IMR-90 (cell line): Measurements from ENCODE around the gene TRIM17. TPM values are rescaled to one million over a fixed set of nuclear protein-coding genes. Genes with fewer than 3 reads are reported as not detected.

Experiments used
- ATAC-seq: fragments of 200-7000 bp; cut with Tn5 transposase; 2 replicates; pipeline ENCODE4 v1.9.1; 2020; ENCODE audit warnings: low read depth, mild to moderate bottlenecking, moderate library complexity
- BruUV-seq: library from RNA; stranded (reverse); fragments of 400-500 nt; replicated peaks from 2 replicates; lab custom pipeline; 2021; lab: Mats Ljungman, UMichigan
- CTCF ChIA-PET: fragments of 300-600 bp; formaldehyde crosslinking; extraction: SDS; loops from one replicate; lab custom pipeline; 2021; ENCODE audit warnings: antibody characterized with exemption; lab: Yijun Ruan, JAX
- POLR2A ChIA-PET: fragments of 300-600 bp; sonication (Branson Sonifier 250); formaldehyde crosslinking; loops from one replicate; lab custom pipeline; 2022; ENCODE audit warnings: antibody characterized with exemption; ENCODE audit not compliant: unreplicated experiment; lab: Charles Lee
- DNase-seq: peaks from one replicate; pipeline ENCODE4 v3.0.0; 2013
- H2AFZ ChIP-seq: replicated peaks from 2 replicates; pipeline ENCODE3; 2013; ENCODE audit warnings: low read length, mild to moderate bottlenecking; ENCODE audit not compliant: poor library complexity
- H2AK5ac ChIP-seq: 2 replicates; pipeline ENCODE4 v1.6.1; 2013; ENCODE audit warnings: low read depth, low read length, inconsistent platforms
- H2AK9ac ChIP-seq: replicated peaks from 2 replicates; pipeline ENCODE3; 2013; ENCODE audit warnings: mild to moderate bottlenecking, low read depth, low read length, moderate library complexity; ENCODE audit not compliant: poor library complexity
- H2BK120ac ChIP-seq: 2 replicates; pipeline ENCODE4 v1.6.1; 2013; ENCODE audit warnings: low read depth, low read length, inconsistent platforms
- H2BK15ac ChIP-seq: 3 replicates; pipeline ENCODE4 v1.6.1; 2013; ENCODE audit warnings: low read depth, low read length, inconsistent platforms
- H2BK20ac ChIP-seq: 2 replicates; pipeline ENCODE4 v1.6.1; 2013; ENCODE audit warnings: low read depth, mild to moderate bottlenecking, inconsistent platforms, low read length, moderate library complexity
- H2BK5ac ChIP-seq: 2 replicates; pipeline ENCODE4 v1.6.1; 2013; ENCODE audit warnings: mild to moderate bottlenecking, low read depth, low read length, inconsistent platforms; ENCODE audit not compliant: poor library complexity, severe bottlenecking
- H3K14ac ChIP-seq: replicated peaks from 2 replicates; pipeline ENCODE4 v1.6.1; 2013; ENCODE audit warnings: low read depth, low read length, inconsistent platforms
- H3K18ac ChIP-seq: 2 replicates; pipeline ENCODE4 v1.6.1; 2013; ENCODE audit warnings: low read depth, low read length, control low read depth
- H3K23ac ChIP-seq: 2 replicates; pipeline ENCODE4 v1.6.1; 2013; ENCODE audit warnings: low read depth, low read length, inconsistent platforms
- H3K27ac ChIP-seq: 2 replicates; pipeline ENCODE4 v1.5.1; 2013; ENCODE audit warnings: mild to moderate bottlenecking, control low read depth, low read length; ENCODE audit not compliant: insufficient read depth
- H3K27me3 ChIP-seq: 2 replicates; pipeline ENCODE4 v1.6.1; 2013; ENCODE audit warnings: low read length; ENCODE audit not compliant: control insufficient read depth, insufficient read depth
- H3K36me3 ChIP-seq: 2 replicates; pipeline ENCODE4 v1.6.1; 2013; ENCODE audit warnings: low read length, mixed read lengths; ENCODE audit not compliant: control insufficient read depth, insufficient read depth
- H3K4ac ChIP-seq: 2 replicates; pipeline ENCODE4 v1.6.1; 2013; ENCODE audit warnings: low read depth, low read length, inconsistent platforms
- H3K4me1 ChIP-seq: 2 replicates; pipeline ENCODE4 v1.6.1; 2013; ENCODE audit warnings: low read length, mixed read lengths; ENCODE audit not compliant: control insufficient read depth, insufficient read depth
- H3K4me2 ChIP-seq: 2 replicates; pipeline ENCODE4 v1.6.1; 2013; ENCODE audit warnings: low read depth, mild to moderate bottlenecking, control low read depth, low read length, moderate library complexity
- H3K4me3 ChIP-seq: 2 replicates; pipeline ENCODE4 v1.5.1; 2013; ENCODE audit warnings: low read depth, mild to moderate bottlenecking, control low read depth, low read length, moderate library complexity; ENCODE audit not compliant: insufficient read depth
- H3K56ac ChIP-seq: 2 replicates; pipeline ENCODE4 v1.6.1; 2013; ENCODE audit warnings: low read length, inconsistent platforms; ENCODE audit not compliant: insufficient read depth; ENCODE audit errors: extremely low read depth
- H3K79me1 ChIP-seq, 2 experiments: 2 replicates each; pipeline ENCODE4 v1.6.1; 2013; ENCODE audit warnings: low read length in 2 of 2, inconsistent platforms in 1 of 2, low read depth in 1 of 2
- H3K9ac ChIP-seq: 2 replicates; pipeline ENCODE4 v1.6.1; 2013; ENCODE audit warnings: low read depth, low read length, control low read depth
- H3K9me1 ChIP-seq: 2 replicates; pipeline ENCODE4 v1.6.1; 2013; ENCODE audit warnings: low read length, inconsistent platforms; ENCODE audit not compliant: insufficient read depth
- H3K9me3 ChIP-seq: 2 replicates; pipeline ENCODE4 v1.6.1; 2013; ENCODE audit warnings: low read length; ENCODE audit not compliant: control insufficient read depth, insufficient read depth
- H4K20me1 ChIP-seq: 2 replicates; pipeline ENCODE4 v1.6.1; 2013; ENCODE audit warnings: low read length, inconsistent platforms; ENCODE audit not compliant: insufficient read depth
- H4K5ac ChIP-seq: 2 replicates; pipeline ENCODE4 v1.6.1; 2013; ENCODE audit warnings: mild to moderate bottlenecking, low read depth, low read length, control low read depth
- H4K8ac ChIP-seq, 2 experiments: 2 replicates each; pipeline ENCODE4 v1.6.1; 2013; ENCODE audit warnings: low read depth in 2 of 2, low read length in 2 of 2, control low read depth in 1 of 2, inconsistent platforms in 1 of 2
- H4K91ac ChIP-seq: 2 replicates; pipeline ENCODE4 v1.6.1; 2013; ENCODE audit warnings: low read depth, low read length, inconsistent platforms; ENCODE audit not compliant: insufficient read depth
- CEBPB ChIP-seq: IDR thresholded peaks from 2 replicates; pipeline ENCODE4 v1.6.1; 2012; ENCODE audit warnings: low read depth, low read length, improper control_type of control experiment
- MAFK ChIP-seq: IDR thresholded peaks from 2 replicates; pipeline ENCODE4 v1.6.1; 2012; ENCODE audit warnings: low read depth, low read length, improper control_type of control experiment
- MAZ ChIP-seq: IDR thresholded peaks from 2 replicates; pipeline ENCODE4 v1.6.1; 2012; ENCODE audit warnings: low read depth, mild to moderate bottlenecking, low read length, improper control_type of control experiment, moderate library complexity, borderline replicate concordance
- NFE2L2 ChIP-seq: fragments of 150-350 bp; IDR thresholded peaks from 2 replicates; pipeline ENCODE4 v1.6.1; 2016; ENCODE audit warnings: low read depth, mild to moderate bottlenecking, low read length
- POLR2A ChIP-seq: IDR thresholded peaks from 2 replicates; pipeline ENCODE4 v1.6.1; 2012; ENCODE audit warnings: mild to moderate bottlenecking, low read depth, low read length
- SMC3 ChIP-seq: fragments of 150-350 bp; IDR thresholded peaks from 2 replicates; pipeline ENCODE4 v1.6.1; 2016; ENCODE audit warnings: low read depth, mild to moderate bottlenecking, antibody characterized with exemption, low read length, moderate library complexity
- whole genome bisulfite sequencing, 2 experiments: methylation state at CpG; one replicate each; pipeline versions ENCODE4 v1.1.5 to v1.1.7; 2013; ENCODE audit warnings: missing lambda C conversion rate in 2 of 2; ENCODE audit not compliant: insufficient read length in 1 of 2; ENCODE audit errors: extremely low coverage in 2 of 2; 5-methylcytosine and 5-hydroxymethylcytosine counted together
- dilution Hi-C: fragments of 300-500 bp; cut with HindIII; formaldehyde crosslinking; loops from one replicate; pipeline ENCODE4 v1.14.3; 2018; ENCODE audit warnings: low sequenced_read_pairs; ENCODE audit not compliant: unreplicated experiment
- in situ Hi-C: fragments of 300-500 bp; cut with MboI; formaldehyde crosslinking; loops from 3 replicates; pipeline ENCODE4 v1.14.3; 2019; ENCODE audit warnings: low sequenced_read_pairs, inconsistent platforms, mixed read lengths
- intact Hi-C: fragments of 100-400 bp; cut with micrococcal nuclease; formaldehyde crosslinking; loops from 2 replicates; pipeline ENCODE4 v1.10.0; 2022
- polyA plus RNA-seq, 3 experiments: library from polyadenylated mRNA; depleted of rRNA; stranded (reverse); fragments of >200 nt; gene quantifications; 2 replicates each; pipeline ENCODE4 v1.2.3, GENCODE V29; 2012; ENCODE audit warnings: low replicate concordance in 1 of 3
- total RNA-seq: library from RNA; depleted of rRNA; stranded (reverse); fragments of >200 nt; gene quantifications from 2 replicates; pipeline ENCODE4 v1.2.3, GENCODE V29; 2012
- TF ChIP-seq, protein P1 (sequence below): conservative IDR thresholded peaks from 2 replicates; pipeline ENCODE4 v1.5.1; 2012; ENCODE audit warnings: mild to moderate bottlenecking, low read depth, low read length, improper control_type of control experiment

The TRIM17 gene
- total and polyA plus RNA-seq, 2 of the 4 experiments (the other 2 are of a cell fraction) = 0.39 TPM; not detected in 1

DNA sequence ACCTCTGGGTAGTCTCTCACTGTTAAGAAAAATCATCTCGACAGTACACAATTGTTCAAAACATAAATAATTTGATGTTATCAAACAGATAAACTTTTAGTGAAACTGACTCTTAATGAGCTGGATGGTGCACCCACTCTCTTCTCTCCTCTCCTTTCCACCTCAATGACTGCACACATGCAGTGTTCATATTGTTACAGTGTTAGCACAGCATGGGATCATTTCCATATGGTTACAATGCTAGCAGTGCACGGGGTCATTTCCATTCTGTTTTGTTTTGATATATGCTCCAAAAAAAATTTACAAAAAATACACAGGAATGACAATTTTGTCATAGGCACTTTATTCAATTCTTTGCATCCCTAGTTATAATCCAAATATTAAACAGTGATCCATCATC, 44.2 kb upstream of the TRIM17 start:
- H2BK5ac ChIP-seq = no peak overlapping the region
- no peak overlapping the region for H3K9ac ChIP-seq
- no peak overlapping the region for H3K4me3 ChIP-seq
- H3K14ac ChIP-seq = no peak overlapping the region
- no peak overlapping the region for H3K4me2 ChIP-seq
- ChIA-PET CTCF (no interaction called here), POLR2A (no interaction called here)
- H3K9me3 ChIP-seq = no peaks in the 10 kb centered on the region
- no peak overlapping the region for H3K18ac ChIP-seq
- H4K91ac ChIP-seq = no peak overlapping the region
- H3K36me3 ChIP-seq = no peaks in the 10 kb centered on the region
- peaks cover 5% of the 10 kb centered on the region; the same call in 1 of the 2 replicates for H3K27me3 ChIP-seq
- no peak for TF ChIP-seq NFE2L2
- no peak for TF ChIP-seq CEBPB
- no peak for TF ChIP-seq SMC3
- no peak for TF ChIP-seq POLR2A
- TF ChIP-seq, protein P1, sequence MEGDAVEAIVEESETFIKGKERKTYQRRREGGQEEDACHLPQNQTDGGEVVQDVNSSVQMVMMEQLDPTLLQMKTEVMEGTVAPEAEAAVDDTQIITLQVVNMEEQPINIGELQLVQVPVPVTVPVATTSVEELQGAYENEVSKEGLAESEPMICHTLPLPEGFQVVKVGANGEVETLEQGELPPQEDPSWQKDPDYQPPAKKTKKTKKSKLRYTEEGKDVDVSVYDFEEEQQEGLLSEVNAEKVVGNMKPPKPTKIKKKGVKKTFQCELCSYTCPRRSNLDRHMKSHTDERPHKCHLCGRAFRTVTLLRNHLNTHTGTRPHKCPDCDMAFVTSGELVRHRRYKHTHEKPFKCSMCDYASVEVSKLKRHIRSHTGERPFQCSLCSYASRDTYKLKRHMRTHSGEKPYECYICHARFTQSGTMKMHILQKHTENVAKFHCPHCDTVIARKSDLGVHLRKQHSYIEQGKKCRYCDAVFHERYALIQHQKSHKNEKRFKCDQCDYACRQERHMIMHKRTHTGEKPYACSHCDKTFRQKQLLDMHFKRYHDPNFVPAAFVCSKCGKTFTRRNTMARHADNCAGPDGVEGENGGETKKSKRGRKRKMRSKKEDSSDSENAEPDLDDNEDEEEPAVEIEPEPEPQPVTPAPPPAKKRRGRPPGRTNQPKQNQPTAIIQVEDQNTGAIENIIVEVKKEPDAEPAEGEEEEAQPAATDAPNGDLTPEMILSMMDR = no peak
- TF ChIP-seq MAFK = no peak
- TF ChIP-seq MAZ = no peak
- DNase-seq (no peak), ATAC-seq (no peak)
- peaks cover 4 to 11% of the 10 kb centered on the region in 2 experiments; a peak in 3 of 4 replicates for H3K79me1 ChIP-seq
- H3K27ac ChIP-seq = no peak overlapping the region
- H4K20me1 ChIP-seq = peaks cover 3% of the 10 kb centered on the region
- H3K9me1 ChIP-seq = no peaks in the 10 kb centered on the region
- no peak overlapping the region for H2AFZ ChIP-seq
- no peak overlapping the region for H3K56ac ChIP-seq
- H3K4me1 ChIP-seq = peaks cover 2% of the 10 kb centered on the region; the same call in 1 of the 2 replicates
- WGBS, 2 experiments = no CpG with 5 or more reads among the region's 2 CpGs
- no peak overlapping the region for H3K23ac ChIP-seq
- intact Hi-C loops = no loop called here
- BruUV-seq = no TSS peak
- dilution Hi-C loops = no loop called here
- H3K4ac ChIP-seq = no peak overlapping the region
- no peak overlapping the region for H4K5ac ChIP-seq
- in situ Hi-C loops = no loop called here
- H2BK20ac ChIP-seq = no peak overlapping the region
- no peak overlapping the region for H2AK5ac ChIP-seq
- no peak overlapping the region for H2BK15ac ChIP-seq
- H4K8ac ChIP-seq = no peak overlapping the region
- no peak overlapping the region for H2AK9ac ChIP-seq
- H2BK120ac ChIP-seq = no peak overlapping the region
